GM12873 (cell line): Measurements from ENCODE around the gene CYP2D6.

Experiments used
- TF ChIP-seq, protein P1 (sequence below): IDR thresholded peaks from 2 replicates; pipeline ENCODE4 v1.5.1; 2012; ENCODE audit warnings: low read depth, mild to moderate bottlenecking, moderate library complexity, low read length, control low read depth; ENCODE audit not compliant: insufficient read depth; ENCODE audit errors: missing control alignments

CYP2D6 gene

DNA sequence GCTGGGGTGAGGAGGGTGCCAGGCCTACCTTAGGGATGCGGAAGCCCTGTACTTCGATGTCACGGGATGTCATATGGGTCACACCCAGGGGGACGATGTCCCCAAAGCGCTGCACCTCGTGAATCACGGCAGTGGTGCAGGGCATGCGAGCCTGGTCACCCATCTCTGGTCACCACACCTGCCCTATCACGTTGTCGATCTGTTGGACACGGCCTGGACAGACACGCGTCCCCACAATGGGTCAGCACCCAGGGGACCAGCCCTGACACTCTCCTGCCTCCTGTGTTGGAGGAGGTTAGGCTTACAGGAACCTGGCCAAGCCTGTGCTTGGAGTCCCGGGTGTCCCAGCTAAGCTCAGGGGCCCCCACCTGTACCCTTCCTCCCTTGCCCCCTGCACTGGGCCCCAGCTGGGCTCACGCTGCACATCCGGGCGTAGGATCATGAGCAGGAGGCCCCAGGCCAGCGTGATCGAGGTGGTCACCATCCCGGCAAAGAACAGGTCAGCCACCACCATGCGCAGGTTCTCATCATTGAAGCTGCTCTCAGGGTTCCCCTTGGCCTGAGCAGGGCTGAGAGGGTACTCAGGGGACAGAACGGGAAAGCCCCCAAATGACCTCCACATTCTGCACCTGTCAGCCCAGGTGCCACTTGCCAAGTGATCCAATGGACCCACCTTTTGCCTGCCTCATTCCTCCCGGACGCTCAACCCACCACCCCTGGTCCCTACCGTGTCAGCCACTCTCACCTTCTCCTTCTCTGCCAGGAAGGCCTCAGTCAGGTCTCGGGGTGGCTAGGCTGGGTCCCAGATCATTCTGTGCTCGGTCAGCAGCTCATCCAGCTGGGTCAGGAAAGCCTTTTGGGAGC lies 20.3 kb upstream of the CYP2D6 start:
- TF ChIP-seq, protein P1, sequence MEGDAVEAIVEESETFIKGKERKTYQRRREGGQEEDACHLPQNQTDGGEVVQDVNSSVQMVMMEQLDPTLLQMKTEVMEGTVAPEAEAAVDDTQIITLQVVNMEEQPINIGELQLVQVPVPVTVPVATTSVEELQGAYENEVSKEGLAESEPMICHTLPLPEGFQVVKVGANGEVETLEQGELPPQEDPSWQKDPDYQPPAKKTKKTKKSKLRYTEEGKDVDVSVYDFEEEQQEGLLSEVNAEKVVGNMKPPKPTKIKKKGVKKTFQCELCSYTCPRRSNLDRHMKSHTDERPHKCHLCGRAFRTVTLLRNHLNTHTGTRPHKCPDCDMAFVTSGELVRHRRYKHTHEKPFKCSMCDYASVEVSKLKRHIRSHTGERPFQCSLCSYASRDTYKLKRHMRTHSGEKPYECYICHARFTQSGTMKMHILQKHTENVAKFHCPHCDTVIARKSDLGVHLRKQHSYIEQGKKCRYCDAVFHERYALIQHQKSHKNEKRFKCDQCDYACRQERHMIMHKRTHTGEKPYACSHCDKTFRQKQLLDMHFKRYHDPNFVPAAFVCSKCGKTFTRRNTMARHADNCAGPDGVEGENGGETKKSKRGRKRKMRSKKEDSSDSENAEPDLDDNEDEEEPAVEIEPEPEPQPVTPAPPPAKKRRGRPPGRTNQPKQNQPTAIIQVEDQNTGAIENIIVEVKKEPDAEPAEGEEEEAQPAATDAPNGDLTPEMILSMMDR: no peak

DNA sequence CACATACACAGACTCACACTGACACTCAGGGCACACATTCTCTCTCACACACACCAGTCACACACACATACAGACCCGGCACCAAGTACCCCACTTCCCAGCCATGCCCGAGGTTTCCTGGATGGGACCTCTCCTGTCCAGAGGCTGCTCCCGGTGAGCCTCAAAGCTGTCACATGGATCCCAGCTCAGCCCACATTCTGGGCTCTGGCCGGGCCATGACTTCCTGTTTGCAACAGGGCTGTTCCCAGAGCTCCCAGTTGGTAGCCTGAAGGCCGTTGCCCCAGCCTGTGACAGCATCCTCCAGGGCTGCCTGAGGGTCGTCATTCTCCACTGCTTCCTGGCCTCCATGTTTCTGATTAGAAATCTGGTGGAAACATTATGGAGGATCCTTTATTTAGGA lies 14.6 kb upstream of the CYP2D6 start:
- TF ChIP-seq, protein P1: no peak

DNA sequence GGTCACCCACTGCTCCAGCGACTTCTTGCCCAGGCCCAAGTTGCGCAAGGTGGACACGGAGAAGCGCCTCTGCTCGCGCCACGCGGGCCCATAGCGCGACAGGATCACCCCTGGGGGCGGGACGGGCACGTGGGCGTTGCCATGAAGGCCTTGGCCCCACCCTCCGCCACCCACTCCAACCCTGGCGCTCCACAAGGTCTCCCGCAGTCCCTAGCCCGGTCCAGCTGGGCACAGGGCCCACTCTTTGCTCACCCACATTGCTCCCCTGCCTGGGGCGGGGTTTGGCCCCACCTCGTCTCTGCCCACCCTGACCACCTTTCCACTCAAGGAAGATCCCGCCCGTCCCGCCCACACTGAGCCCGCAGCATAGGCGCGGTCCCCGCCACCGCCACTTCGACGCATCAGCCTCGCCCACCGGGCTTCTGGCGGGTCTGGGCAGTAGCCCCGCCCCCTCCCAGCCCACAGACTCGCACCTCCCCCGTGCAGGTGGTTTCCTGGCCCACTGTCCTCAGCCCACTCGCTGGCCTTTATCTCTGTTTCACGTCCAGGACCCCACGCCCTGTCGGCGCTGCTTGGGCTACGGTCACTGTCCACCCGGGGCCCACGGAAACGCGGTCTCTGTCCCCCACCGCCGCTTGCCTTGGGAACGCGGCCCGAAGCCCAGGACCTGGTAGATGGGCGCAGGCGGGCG lies 12.3 kb upstream of the CYP2D6 start:
- TF ChIP-seq, protein P1: no peak

DNA sequence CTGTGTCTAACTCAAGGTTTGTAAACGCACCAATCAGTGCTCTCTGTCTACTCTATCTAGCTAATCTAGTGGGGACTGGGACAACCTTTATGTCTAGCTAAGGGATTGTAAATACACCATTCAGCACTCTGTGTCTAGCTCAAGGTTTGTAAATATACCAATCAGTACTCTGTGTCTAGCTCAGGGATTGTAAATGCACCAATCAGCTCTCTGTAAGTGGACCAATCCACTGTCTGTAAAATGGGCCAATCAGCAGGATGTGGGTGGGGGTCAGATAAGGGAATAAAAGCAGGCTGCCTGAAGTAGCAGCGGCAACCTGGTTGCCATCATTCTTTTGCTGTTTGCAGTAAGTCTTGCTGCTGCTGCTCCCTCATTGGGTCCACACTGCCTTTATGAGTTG lies 8.4 kb upstream of the CYP2D6 start:
- TF ChIP-seq, protein P1: no peak

DNA sequence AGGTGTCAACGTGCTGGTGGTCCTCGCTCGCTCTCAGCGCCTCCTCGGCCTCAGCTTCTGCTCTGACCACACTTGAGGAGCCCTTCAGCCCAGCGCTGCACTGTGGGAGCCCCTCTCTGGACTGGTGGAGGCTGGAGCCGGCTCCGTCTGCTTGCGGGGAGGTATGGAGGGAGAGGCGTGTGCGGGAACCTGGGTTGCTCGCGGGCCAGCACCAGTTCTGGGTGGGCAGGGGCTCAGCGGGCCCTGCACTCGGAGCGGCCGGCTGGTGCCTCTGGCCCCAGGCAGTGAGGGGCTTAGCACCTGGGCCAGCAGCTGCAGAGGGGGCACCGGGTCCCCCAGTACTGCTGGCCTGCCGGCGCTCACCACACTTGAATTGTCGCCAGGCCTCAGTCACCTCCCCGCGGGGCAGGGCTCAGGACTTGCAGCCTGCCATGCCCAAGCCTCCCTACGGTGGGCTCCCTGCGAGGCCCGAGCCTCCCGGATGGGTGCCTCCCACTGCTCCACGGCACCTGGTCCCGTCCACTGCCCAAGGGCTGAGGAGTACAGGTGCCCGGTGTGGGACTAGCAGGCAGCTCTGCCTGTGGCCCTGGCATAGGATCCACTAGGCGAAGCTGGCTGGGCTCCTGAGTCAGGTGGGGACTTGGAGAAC lies 7.6 kb upstream of the CYP2D6 start:
- TF ChIP-seq, protein P1: no peak

DNA sequence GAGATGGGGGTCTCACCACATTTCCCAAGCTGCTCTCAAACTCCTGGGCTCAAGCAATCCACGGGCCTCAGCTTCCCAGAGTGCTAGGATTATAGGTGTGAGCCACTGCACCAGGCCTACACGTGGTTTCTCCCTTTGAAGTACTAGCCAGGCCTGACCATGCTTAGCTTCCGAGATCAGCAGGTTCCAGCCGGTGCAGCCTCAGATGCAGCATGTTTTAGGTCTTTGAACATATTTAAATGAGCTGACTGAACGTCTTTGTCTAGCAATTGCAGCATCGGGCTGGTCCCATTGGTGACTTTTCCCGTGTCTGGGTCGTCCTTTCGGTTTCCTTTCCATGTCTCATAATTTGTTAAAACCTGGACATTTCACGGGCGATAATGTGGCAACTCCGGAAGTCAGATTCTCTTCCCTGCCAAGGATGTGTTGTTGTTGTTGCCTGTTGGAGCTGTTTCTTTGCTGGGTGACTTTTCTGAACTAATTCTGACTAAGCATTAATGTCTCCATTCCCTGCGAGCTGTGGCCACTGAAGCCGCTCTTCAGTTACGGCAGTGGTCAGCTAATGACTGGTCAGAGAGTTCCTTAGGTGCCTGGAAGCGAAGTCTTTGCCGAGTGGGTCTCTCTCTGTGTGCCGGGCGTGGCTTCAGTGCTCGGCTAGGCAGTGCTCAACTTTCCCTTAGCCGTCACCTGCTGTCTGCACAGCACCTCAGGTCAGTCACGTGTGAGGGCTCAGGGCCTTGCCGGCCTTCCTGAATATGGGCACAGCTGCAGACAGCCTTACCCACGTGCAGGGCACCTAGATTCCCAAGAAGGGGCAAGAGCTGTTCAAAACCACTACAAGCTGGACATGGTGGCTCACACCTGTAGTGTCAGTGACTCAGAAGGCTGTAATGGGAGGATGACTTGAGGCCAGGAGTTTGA lies 3.8 kb upstream of the CYP2D6 start:
- TF ChIP-seq, protein P1: no peak
